Cardiac muscle cell (in vitro differentiated cells and primary cell): Measurements from ENCODE around the gene ARF1. TPM values are rescaled to one million over a fixed set of nuclear protein-coding genes. Genes with fewer than 3 reads are reported as not detected.

ENCODE experiments used
- DNase-seq, 2 donors: peaks; one replicate each; pipeline versions ENCODE4 v3.0.0 to v3.0.0-alpha.2; 2010 to 2017; ENCODE audit warnings: low read depth in 1 of 2, low spot score in 1 of 2
- H3K27ac ChIP-seq: fragments of 200-600 bp; sonication (generic); 2 replicates; pipeline ENCODE4 v1.5.1; 2016
- H3K27me3 ChIP-seq: fragments of 200-600 bp; sonication (generic); 2 replicates; pipeline ENCODE4 v1.6.0; 2016; ENCODE audit warnings: control low read depth
- H3K36me3 ChIP-seq: fragments of 200-600 bp; sonication (generic); 2 replicates; pipeline ENCODE4 v1.5.1; 2016; ENCODE audit warnings: control low read depth
- H3K4me1 ChIP-seq: fragments of 200-600 bp; sonication (generic); 2 replicates; pipeline ENCODE4 v1.8.1; 2017; ENCODE audit warnings: low read depth, mild to moderate bottlenecking, mixed run types
- H3K4me3 ChIP-seq: fragments of 200-600 bp; sonication (generic); 2 replicates; pipeline ENCODE4 v1.5.1; 2016; ENCODE audit warnings: mild to moderate bottlenecking
- H3K9me3 ChIP-seq: fragments of 200-600 bp; sonication (generic); 2 replicates; pipeline ENCODE4 v1.5.1; 2017; ENCODE audit warnings: low read depth, mild to moderate bottlenecking, control low read depth
- polyA plus RNA-seq: library from polyadenylated mRNA; unstranded; fragments of >200 nt; fragmentation: Nextera tagmentation; extraction: Ambion mirVana; gene quantifications from 2 replicates; pipeline ENCODE4 v1.2.1, GENCODE V29; 2016
- total RNA-seq: library from RNA; depleted of rRNA; stranded (reverse); fragments of >200 nt; gene quantifications from 2 replicates; pipeline ENCODE4 v1.2.3, GENCODE V29; 2016
- TF ChIP-seq, protein P1 (sequence below): IDR thresholded peaks from 2 replicates; pipeline ENCODE4 v1.5.1; 2012; ENCODE audit warnings: low read depth, mild to moderate bottlenecking, low read length

Gene ARF1
- total and polyA plus RNA-seq, 2 experiments from 2014 or later = 499 to 662 TPM

DNA sequence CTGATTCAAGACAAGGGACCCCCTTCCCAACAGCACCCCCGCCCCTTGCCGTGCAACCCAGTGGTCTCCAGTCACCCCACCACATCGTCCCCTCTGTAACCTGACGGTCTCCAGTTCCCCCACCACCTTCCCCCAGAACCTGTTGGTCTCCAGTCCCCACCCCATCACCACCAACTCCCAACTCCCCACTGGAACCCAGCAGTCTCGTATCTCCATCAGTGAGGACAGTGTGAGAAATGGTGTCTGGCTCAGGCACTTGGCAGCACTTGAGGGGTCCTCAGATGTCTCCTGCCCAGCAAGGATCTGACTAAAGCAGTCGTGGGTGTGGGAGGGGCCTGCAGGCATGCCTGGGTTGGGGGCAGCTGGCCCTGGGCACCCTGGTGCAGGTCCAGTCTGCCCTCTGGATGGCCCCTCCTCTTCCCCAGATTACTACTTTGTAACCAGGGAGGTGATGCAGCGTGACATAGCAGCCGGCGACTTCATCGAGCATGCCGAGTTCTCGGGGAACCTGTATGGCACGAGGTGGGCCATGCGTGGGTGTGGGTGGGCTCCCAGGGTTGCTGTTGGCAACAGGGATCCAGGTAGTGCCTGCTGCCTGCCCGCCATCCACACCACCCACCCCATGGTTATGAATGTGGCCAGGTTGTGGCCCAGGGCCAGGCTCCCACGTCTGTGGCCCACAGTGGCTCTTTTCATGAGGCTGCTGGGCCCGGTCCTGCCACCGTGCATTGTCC is 64.1 kb downstream of the ARF1 start:
- Histone ChIP-seq H3K4me3 (no peak overlapping the region), H3K27me3 (no peaks in the 10 kb centered on the region), H3K4me1 (peaks cover 3% of the 10 kb centered on the region), H3K9me3 (no peaks in the 10 kb centered on the region), H3K27ac (no peak overlapping the region), H3K36me3 (no peaks in the 10 kb centered on the region)
- TF ChIP-seq, protein P1, sequence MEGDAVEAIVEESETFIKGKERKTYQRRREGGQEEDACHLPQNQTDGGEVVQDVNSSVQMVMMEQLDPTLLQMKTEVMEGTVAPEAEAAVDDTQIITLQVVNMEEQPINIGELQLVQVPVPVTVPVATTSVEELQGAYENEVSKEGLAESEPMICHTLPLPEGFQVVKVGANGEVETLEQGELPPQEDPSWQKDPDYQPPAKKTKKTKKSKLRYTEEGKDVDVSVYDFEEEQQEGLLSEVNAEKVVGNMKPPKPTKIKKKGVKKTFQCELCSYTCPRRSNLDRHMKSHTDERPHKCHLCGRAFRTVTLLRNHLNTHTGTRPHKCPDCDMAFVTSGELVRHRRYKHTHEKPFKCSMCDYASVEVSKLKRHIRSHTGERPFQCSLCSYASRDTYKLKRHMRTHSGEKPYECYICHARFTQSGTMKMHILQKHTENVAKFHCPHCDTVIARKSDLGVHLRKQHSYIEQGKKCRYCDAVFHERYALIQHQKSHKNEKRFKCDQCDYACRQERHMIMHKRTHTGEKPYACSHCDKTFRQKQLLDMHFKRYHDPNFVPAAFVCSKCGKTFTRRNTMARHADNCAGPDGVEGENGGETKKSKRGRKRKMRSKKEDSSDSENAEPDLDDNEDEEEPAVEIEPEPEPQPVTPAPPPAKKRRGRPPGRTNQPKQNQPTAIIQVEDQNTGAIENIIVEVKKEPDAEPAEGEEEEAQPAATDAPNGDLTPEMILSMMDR = no peak
- no peak for DNase-seq

DNA sequence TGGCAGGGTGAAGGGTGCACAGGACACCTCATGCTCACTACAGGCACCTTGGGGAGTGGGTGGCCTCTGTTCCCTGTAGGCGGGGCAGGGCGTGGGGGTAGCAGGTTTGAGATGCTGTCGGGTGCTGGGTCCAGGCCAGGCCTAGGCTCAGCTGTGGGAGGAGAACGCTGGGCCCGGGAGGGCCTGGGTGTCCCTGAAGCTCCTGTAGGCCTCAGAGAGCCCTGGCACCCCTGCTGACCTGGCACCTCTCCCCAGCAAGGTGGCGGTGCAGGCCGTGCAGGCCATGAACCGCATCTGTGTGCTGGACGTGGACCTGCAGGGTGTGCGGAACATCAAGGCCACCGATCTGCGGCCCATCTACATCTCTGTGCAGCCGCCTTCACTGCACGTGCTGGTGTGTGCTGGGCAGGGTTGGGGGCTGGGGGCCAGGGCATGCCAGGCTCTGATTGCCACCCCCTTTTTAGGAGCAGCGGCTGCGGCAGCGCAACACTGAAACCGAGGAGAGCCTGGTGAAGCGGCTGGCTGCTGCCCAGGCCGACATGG is 64.7 kb downstream of the ARF1 start:
- Histone ChIP-seq H3K36me3 (no peaks in the 10 kb centered on the region), H3K27me3 (no peaks in the 10 kb centered on the region), H3K4me1 (no peaks in the 10 kb centered on the region), H3K4me3 (no peak overlapping the region), H3K9me3 (no peaks in the 10 kb centered on the region), H3K27ac (no peak overlapping the region)
- DNase-seq = no peak
- TF ChIP-seq, protein P1 = no peak

DNA sequence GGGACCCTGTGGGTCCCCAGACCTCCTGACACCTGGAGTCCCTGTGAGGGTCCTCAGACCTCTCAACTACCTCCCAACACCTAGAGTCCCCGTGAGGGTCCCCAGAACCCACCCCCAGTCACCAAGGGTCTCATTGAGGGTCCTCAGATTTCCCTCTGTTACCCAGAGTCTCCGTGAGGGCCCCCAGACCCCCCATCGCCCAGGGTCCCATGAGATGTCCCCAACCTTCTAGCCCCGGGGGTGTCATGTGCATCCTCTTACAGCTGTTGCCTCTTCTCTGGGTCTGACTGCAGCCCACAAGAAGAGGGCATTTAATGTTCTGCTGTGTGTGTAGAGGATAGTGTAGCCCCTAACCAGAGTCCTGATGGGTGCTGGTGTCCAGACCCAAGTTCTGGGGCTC is 65.3 kb downstream of the ARF1 start:
- DNase-seq = no peak
- no peaks in the 10 kb centered on the region for H3K9me3 ChIP-seq
- H3K4me3 ChIP-seq = no peak overlapping the region
- TF ChIP-seq, protein P1 = no peak
- H3K27me3 ChIP-seq = no peaks in the 10 kb centered on the region
- H3K27ac ChIP-seq = no peak overlapping the region
- H3K36me3 ChIP-seq = no peaks in the 10 kb centered on the region
- no peaks in the 10 kb centered on the region for H3K4me1 ChIP-seq

DNA sequence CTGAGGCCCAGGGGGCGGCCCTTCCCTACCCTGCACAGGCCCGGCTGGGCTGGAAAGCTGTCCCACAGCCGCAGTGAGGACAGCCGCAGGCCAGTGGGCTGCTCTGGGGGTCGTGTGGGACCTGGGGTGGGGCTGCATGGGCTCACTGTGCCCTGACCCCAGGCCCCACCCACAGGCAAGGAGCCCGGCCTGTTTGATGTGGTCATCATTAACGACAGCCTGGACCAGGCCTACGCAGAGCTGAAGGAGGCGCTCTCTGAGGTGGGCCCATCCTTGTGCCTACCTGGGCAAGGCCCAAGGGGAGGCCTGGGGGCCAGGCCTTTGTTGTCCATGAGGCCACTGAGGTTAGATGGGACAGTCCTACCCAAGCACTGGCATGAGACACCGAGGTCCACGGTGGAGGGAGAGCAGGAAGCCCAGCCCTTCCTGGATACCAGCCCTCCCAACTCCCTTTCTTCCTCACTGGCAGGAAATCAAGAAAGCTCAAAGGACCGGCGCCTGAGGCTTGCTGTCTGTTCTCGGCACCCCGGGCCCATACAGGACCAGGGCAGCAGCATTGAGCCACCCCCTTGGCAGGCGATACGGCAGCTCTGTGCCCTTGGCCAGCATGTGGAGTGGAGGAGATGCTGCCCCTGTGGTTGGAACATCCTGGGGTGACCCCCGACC is 65.8 kb downstream of the ARF1 start:
- Histone ChIP-seq H3K9me3 (no peaks in the 10 kb centered on the region), H3K27ac (no peak overlapping the region), H3K4me3 (no peak overlapping the region), H3K27me3 (no peaks in the 10 kb centered on the region), H3K4me1 (no peaks in the 10 kb centered on the region), H3K36me3 (no peaks in the 10 kb centered on the region)
- TF ChIP-seq, protein P1 = no peak
- peak in 1 of 2 donors; percentile 53 for DNase-seq

Other genes with a start within 250 kb of the ARF1 start
- 1.4 and 1.9 TPM in 2 replicates for gene WNT9A, start 134.8 kb upstream of the ARF1 start, total RNA-seq
- 0.14 TPM in 1 of 2 replicates, not detected in the other for gene WNT9A, start 134.8 kb upstream of the ARF1 start, polyA plus RNA-seq
- gene WNT3A, start 75.7 kb upstream of the ARF1 start, total RNA-seq = not detected in 2 replicates
- 0.12 TPM in 1 of 2 replicates, not detected in the other for gene WNT3A, start 75.7 kb upstream of the ARF1 start, polyA plus RNA-seq
- gene C1orf35, start 20.6 kb downstream of the ARF1 start, total RNA-seq = 27.7 and 43.7 TPM in 2 replicates
- 36.2 and 37.2 TPM in 2 replicates for gene C1orf35, start 20.6 kb downstream of the ARF1 start, polyA plus RNA-seq
- gene MRPL55, start 26.6 kb downstream of the ARF1 start, total RNA-seq = 106 and 139 TPM in 2 replicates
- gene MRPL55, start 26.6 kb downstream of the ARF1 start, polyA plus RNA-seq = 144 and 193 TPM in 2 replicates
- gene GUK1, start 57.6 kb downstream of the ARF1 start, total RNA-seq = 354 and 408 TPM in 2 replicates
- 394 and 450 TPM in 2 replicates for gene GUK1, start 57.6 kb downstream of the ARF1 start, polyA plus RNA-seq
- 0.51 and 0.88 TPM in 2 replicates for gene GJC2, start 67.2 kb downstream of the ARF1 start, total RNA-seq
- gene GJC2, start 67.2 kb downstream of the ARF1 start, polyA plus RNA-seq = 0.10 and 0.13 TPM in 2 replicates
- gene IBA57, start 83.1 kb downstream of the ARF1 start, total RNA-seq = 4.8 and 5.1 TPM in 2 replicates
- gene IBA57, start 83.1 kb downstream of the ARF1 start, polyA plus RNA-seq = 6.4 and 8.3 TPM in 2 replicates
- 191 and 390 TPM in 2 replicates for gene OBSCN, start 125.3 kb downstream of the ARF1 start, total RNA-seq
- 87.1 and 121 TPM in 2 replicates for gene OBSCN, start 125.3 kb downstream of the ARF1 start, polyA plus RNA-seq